Measurements from ENCODE around the gene ARHGAP42.

DNA sequence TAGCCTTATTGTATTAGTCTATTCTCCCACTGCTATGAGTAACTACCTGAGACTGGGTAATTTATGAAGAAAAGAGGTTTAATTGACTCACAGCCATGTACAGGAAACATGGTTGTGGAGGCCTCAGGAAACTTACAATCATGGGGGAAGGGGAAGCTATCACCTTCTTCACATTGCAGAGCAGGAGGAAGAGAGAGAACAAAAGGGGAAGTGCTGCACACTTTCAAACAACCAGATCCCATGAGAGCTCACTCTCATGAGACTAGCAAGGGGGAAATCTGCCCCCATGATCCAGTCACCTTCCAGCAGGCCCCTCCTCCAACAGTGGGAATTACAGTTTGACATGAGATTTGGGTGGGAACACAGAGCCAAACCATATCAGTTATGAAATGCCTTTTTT, 179.4 kb downstream of the ARHGAP42 start:
- TF ChIP-seq POLR2A (IDR thresholded peaks at IDR 0.05), result no peak
- TF ChIP-seq CTCF (IDR thresholded peaks at IDR 0.05), result no peak
